H1 (cell line): ENCODE results near the gene MPDZ.

Experiments used
- CREB1 ChIP-seq: IDR thresholded peaks from 2 replicates; pipeline ENCODE4 v1.6.1; 2012; ENCODE audit warnings: inconsistent platforms
- CTCF ChIP-seq, 3 experiments: IDR thresholded peaks; 1 replicate in 2 of 3; 2 replicates in 1 of 3; pipeline versions ENCODE4 v1.5.1 to v1.6.1; 2011; ENCODE audit warnings: low read length in 3 of 3, mild to moderate bottlenecking in 3 of 3, inconsistent platforms in 2 of 3, low read depth in 1 of 3, moderate library complexity in 1 of 3; ENCODE audit not compliant: insufficient read depth in 1 of 3; ENCODE audit errors: control extremely low read depth in 1 of 3
- EZH2 ChIP-seq: fragments of 200-600 bp; sonication (generic); IDR thresholded peaks from 2 replicates; pipeline ENCODE4 v1.7.1; 2012; ENCODE audit warnings: low read depth, mild to moderate bottlenecking, moderate library complexity, low read length, inconsistent platforms; ENCODE audit not compliant: severe bottlenecking
- GABPA ChIP-seq: IDR thresholded peaks from 2 replicates; pipeline ENCODE4 v1.6.1; 2011; ENCODE audit warnings: mild to moderate bottlenecking, low read length, moderate library complexity, borderline replicate concordance; ENCODE audit not compliant: insufficient read depth
- POLR2AphosphoS5 ChIP-seq: IDR thresholded peaks from 2 replicates; pipeline ENCODE4 v1.6.1; 2011; ENCODE audit warnings: low read depth, low read length
- TCF12 ChIP-seq: IDR thresholded peaks from 2 replicates; pipeline ENCODE4 v1.6.1; 2011; ENCODE audit warnings: low read depth, mild to moderate bottlenecking, low read length
- YY1 ChIP-seq: IDR thresholded peaks from 2 replicates; pipeline ENCODE4 v1.6.1; 2011; ENCODE audit warnings: low read depth, mild to moderate bottlenecking, low read length

GRCh38 chr9:13239208-13239607, 40.3 kb downstream of the MPDZ start:
- TF ChIP-seq CREB1 (no peak), CTCF (IDR thresholded peaks at IDR 0.05; ENCODE audit: control extremely low read depth in 1 of 3, insufficient read depth in 1 of 3, low read depth in 1 of 3, low read length in 3 of 3) (no peak), GABPA (no peak), TCF12 (no peak), POLR2AphosphoS5 (no peak), YY1 (no peak), EZH2 (no peak)
